Panc1 (cell line): ENCODE data around the gene SLC16A8. TPM values are rescaled to one million over a fixed set of nuclear protein-coding genes. Genes with fewer than 3 reads are reported as not detected.

Experiments used
- ATAC-seq: fragments of 200-7000 bp; cut with Tn5 transposase; 2 replicates; pipeline ENCODE4 v1.9.1; 2020; ENCODE audit warnings: mild to moderate bottlenecking, moderate library complexity
- BruUV-seq: library from RNA; stranded (reverse); fragments of 400-500 nt; replicated peaks from 2 replicates; lab custom pipeline; 2021; lab: Mats Ljungman, UMichigan
- CTCF ChIA-PET: fragments of 300-600 bp; sonication (Branson Sonifier 250); formaldehyde crosslinking; loops from one replicate; lab custom pipeline; 2022; ENCODE audit warnings: antibody characterized with exemption; lab: Charles Lee
- POLR2A ChIA-PET: fragments of 300-600 bp; sonication (Branson Sonifier 250); formaldehyde crosslinking; loops from one replicate; lab custom pipeline; 2022; ENCODE audit warnings: antibody characterized with exemption; lab: Charles Lee
- DNase-seq: peaks from one replicate; pipeline ENCODE4 v3.0.0-alpha.2; 2010; ENCODE audit warnings: low read depth, low spot score
- H3K27ac ChIP-seq: 2 replicates; pipeline ENCODE4 v1.5.1; 2011; ENCODE audit warnings: mild to moderate bottlenecking, low read length, inconsistent platforms
- H3K27me3 ChIP-seq: fragments of 200-500 bp; sonication (Bioruptor generic); 2 replicates; pipeline ENCODE4 v1.6.0; 2014; ENCODE audit warnings: low read length, inconsistent platforms; ENCODE audit not compliant: control insufficient read depth, insufficient read depth
- H3K36me3 ChIP-seq: fragments of 200-500 bp; sonication (Bioruptor generic); 2 replicates; pipeline ENCODE4 v1.5.1; 2014; ENCODE audit warnings: inconsistent platforms, mild to moderate bottlenecking, low read length, moderate library complexity; ENCODE audit not compliant: control insufficient read depth, insufficient read depth
- H3K4me1 ChIP-seq: 2 replicates; pipeline ENCODE4 v1.5.1; 2011; ENCODE audit warnings: inconsistent platforms, mild to moderate bottlenecking, low read length, moderate library complexity; ENCODE audit not compliant: control insufficient read depth, insufficient read depth
- H3K4me3 ChIP-seq, 2 experiments: 2 replicates each; pipeline ENCODE4 v1.5.1; 2011 to 2012; ENCODE audit warnings: low read depth in 2 of 2, low read length in 2 of 2, mild to moderate bottlenecking in 2 of 2, inconsistent platforms in 1 of 2, moderate library complexity in 1 of 2
- H3K9me3 ChIP-seq: fragments of 200-500 bp; sonication (Bioruptor generic); 2 replicates; pipeline ENCODE4 v1.5.1; 2014; ENCODE audit warnings: low read depth, mild to moderate bottlenecking, inconsistent platforms, low read length, moderate library complexity; ENCODE audit not compliant: control insufficient read depth, insufficient read depth
- CTCF ChIP-seq: fragments of 450-650 bp; IDR thresholded peaks from 2 replicates; pipeline ENCODE4 v1.5.1; 2017; ENCODE audit warnings: mild to moderate bottlenecking
- POLR2AphosphoS5 ChIP-seq: IDR thresholded peaks from 2 replicates; pipeline ENCODE4 v1.6.1; 2012; ENCODE audit warnings: mild to moderate bottlenecking, low read depth, low read length, moderate library complexity
- SIN3A ChIP-seq: IDR thresholded peaks from 2 replicates; pipeline ENCODE4 v1.6.1; 2012; ENCODE audit warnings: low read depth, mild to moderate bottlenecking, low read length, moderate library complexity, borderline replicate concordance; ENCODE audit not compliant: insufficient read depth
- TCF7L2 ChIP-seq: IDR thresholded peaks from 2 replicates; pipeline ENCODE4 v1.6.1; 2011; ENCODE audit warnings: mild to moderate bottlenecking, low read depth, low read length, inconsistent platforms
- in situ Hi-C: cut with HindIII; loops from 2 replicates; pipeline ENCODE4 v1.10.0; 2016; ENCODE audit warnings: low sequenced_read_pairs, low pct_unique_long_range_greater_than_20kb
- intact Hi-C: fragments of 100-400 bp; cut with micrococcal nuclease; formaldehyde crosslinking; loops from one replicate; pipeline ENCODE4 v1.10.0; 2022; ENCODE audit not compliant: unreplicated experiment
- total RNA-seq: library from RNA; stranded (reverse); gene quantifications from one replicate; pipeline ENCODE4 v1.2.1, GENCODE V29; 2021; ENCODE audit not compliant: unreplicated experiment
- TF ChIP-seq, protein P1 (sequence below), 2 experiments: IDR thresholded peaks; 2 replicates each; pipeline ENCODE4 v1.6.1; 2011 to 2012; ENCODE audit warnings: low read depth in 2 of 2, control low read depth in 1 of 2, low read length in 1 of 2, mild to moderate bottlenecking in 1 of 2, moderate library complexity in 1 of 2; ENCODE audit not compliant: insufficient read depth in 1 of 2

Gene SLC16A8
- total RNA-seq, 1 experiment from 2014 or later = not detected

- intact Hi-C loops = no loop called here
- Histone ChIP-seq H3K9me3 (no peaks in the 10 kb centered on the region), H3K27me3 (no peaks in the 10 kb centered on the region), H3K27ac (no peak overlapping the region), H3K4me1 (no peaks in the 10 kb centered on the region), H3K36me3 (no peaks in the 10 kb centered on the region), H3K4me3 (no peak overlapping the region)
- ATAC-seq = no peak
- no peak for TF ChIP-seq SIN3A
- TF ChIP-seq CTCF = no peak
- no peak for TF ChIP-seq POLR2AphosphoS5
- no peak for TF ChIP-seq TCF7L2
- POLR2A ChIA-PET = no interaction called here
- no TSS peak for BruUV-seq
- CTCF ChIA-PET = no interaction called here
- DNase-seq = no peak
- in situ Hi-C loops = no loop called here
Observed at GRCh38 chr22:38067028-38067415, 17.0 kb downstream of the SLC16A8 start.

- intact Hi-C loops (no loop called here), in situ Hi-C loops (no loop called here)
- ATAC-seq = no peak
- Histone ChIP-seq H3K9me3 (no peaks in the 10 kb centered on the region), H3K4me3 (no peak overlapping the region), H3K27ac (no peak overlapping the region), H3K27me3 (no peaks in the 10 kb centered on the region), H3K4me1 (no peaks in the 10 kb centered on the region), H3K36me3 (no peaks in the 10 kb centered on the region)
- no TSS peak for BruUV-seq
- ChIA-PET CTCF (no interaction called here), POLR2A (no interaction called here)
- TF ChIP-seq TCF7L2 (no peak), CTCF (no peak), SIN3A (no peak), POLR2AphosphoS5 (no peak)
- TF ChIP-seq, protein P1, sequence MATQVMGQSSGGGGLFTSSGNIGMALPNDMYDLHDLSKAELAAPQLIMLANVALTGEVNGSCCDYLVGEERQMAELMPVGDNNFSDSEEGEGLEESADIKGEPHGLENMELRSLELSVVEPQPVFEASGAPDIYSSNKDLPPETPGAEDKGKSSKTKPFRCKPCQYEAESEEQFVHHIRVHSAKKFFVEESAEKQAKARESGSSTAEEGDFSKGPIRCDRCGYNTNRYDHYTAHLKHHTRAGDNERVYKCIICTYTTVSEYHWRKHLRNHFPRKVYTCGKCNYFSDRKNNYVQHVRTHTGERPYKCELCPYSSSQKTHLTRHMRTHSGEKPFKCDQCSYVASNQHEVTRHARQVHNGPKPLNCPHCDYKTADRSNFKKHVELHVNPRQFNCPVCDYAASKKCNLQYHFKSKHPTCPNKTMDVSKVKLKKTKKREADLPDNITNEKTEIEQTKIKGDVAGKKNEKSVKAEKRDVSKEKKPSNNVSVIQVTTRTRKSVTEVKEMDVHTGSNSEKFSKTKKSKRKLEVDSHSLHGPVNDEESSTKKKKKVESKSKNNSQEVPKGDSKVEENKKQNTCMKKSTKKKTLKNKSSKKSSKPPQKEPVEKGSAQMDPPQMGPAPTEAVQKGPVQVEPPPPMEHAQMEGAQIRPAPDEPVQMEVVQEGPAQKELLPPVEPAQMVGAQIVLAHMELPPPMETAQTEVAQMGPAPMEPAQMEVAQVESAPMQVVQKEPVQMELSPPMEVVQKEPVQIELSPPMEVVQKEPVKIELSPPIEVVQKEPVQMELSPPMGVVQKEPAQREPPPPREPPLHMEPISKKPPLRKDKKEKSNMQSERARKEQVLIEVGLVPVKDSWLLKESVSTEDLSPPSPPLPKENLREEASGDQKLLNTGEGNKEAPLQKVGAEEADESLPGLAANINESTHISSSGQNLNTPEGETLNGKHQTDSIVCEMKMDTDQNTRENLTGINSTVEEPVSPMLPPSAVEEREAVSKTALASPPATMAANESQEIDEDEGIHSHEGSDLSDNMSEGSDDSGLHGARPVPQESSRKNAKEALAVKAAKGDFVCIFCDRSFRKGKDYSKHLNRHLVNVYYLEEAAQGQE (IDR thresholded peaks at IDR 0.05; ENCODE audit: insufficient read depth in 1 of 2, low read depth in 2 of 2, low read length in 1 of 2) = no peak
- DNase-seq = no peak
Observed at GRCh38 chr22:38066381-38067027, 17.5 kb downstream of the SLC16A8 start.
